Stimulated activated CD4-positive, alpha-beta T cell treated with anti-CD3 and anti-CD28 coated beads, Interleukin-15, amount 100 ng/mL, for 1 hour (primary cell): Measurements from ENCODE around the gene PRDM16.
"Not testable (repeated sequence)": the region's sequence is repeated elsewhere in the genome, so short reads cannot be mapped to it uniquely, and the experiment has no call there.

ENCODE experiments used
- DNase-seq, 2 donors: peaks; one replicate each; pipeline ENCODE4 v3.0.0-alpha.2; 2020; ENCODE audit warnings: low read depth in 1 of 2, low spot score in 1 of 2

PRDM16 gene

DNA sequence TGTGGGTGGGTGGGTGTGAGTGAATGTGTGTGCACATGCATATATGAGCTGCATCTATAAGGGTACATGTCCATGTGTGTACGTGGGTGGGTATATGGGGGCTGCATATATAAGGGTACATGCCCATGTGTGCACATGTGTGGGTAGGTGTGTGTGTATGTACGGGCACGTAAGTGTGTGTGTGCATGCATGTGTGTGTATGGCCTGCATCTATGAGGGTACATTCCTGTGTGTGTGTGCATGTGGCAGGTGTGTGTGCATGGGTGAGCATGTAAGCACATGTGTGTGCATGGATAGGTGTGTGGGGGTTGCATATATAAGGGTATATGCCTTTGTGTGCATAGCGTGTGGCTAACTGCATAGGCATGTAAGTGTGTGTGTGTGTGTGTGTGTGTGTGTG, 204.4 kb downstream of the PRDM16 start:
- no peak for DNase-seq

DNA sequence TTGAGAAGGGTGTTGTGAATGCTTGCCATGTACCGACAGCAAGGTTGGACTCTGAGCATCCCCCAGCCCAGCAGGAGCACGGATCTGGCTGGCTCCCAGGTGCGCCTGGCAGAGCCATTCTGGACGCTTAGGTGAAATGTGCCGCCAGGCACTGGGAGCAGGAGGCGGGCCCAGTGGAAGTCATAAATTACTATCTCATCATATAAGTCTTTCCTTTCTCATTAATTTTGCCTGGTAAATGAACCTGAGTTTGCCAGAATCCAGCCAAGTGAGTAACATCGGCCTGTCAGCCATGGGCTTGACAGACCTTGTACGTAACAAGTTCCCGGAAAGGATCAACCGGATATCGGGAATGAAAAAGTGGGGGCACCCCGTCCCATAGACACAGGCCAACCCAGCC, 206.0 kb downstream of the PRDM16 start:
- DNase-seq: no peak

GRCh38 chr1:3275471-3276340, 206.7 kb downstream of the PRDM16 start:
- no peak for DNase-seq

DNA sequence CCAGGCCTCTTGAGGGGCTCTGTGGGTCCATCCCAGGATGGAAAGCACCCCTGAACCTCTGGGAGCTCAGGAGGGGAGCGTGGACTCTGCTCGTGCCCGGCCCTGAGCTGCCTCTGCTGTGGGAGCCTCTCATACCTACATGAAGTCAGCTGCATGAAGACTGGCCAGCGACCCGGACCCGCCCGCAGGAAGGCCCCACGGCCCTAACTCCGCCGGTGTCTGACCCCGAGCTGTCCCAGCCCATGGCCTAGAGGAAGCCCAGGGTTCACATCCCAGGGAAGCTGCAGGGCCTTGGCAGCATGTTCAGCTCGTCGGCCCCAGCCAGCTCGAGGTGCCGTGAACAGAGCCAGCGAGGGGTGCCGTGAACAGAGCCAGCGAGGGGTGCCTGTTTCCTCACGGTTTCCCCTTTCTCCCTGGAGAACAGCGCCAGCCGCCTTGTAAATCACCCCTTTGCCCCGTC, 207.4 kb downstream of the PRDM16 start:
- no peak for DNase-seq

DNA sequence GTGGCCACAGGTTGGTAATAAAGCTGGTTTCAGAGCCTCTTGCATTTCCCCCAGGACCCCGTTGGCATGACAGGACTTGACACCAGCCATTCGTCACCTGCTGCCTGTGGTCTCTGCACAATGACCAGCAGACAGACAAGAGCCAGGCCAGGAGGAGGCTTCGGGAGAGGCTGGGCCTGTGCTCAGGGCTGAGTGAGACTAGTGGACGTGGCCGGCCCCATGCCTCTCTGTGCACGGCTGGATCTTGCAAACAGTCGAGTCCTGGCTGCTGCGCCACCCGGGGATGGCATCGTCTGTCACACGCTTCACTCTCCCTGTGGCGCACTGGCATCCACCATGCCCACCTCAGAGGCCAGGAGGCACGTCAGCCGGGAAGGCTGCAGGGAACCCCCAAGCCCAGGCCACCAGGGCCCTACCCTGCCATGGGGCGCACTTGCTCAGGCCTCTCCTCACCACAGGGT, 208.0 kb downstream of the PRDM16 start:
- no peak for DNase-seq

DNA sequence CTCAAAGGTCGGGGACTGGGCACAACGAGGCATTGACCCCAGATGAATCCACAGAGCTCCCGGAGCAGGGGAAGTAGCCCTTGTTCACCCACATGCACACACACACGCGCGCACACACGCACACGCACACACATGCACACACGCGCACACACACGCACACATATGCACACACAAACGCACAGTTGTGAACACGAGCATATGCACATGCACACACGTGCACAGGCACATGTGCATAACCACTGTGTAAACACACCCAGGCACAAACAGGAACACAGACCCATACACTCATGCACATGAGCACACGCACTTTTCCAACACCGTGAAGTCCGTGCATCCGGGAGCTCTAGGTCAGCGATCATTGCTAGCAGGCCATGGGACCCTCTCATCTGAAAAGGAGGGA, 208.6 kb downstream of the PRDM16 start:
- no peak for DNase-seq

DNA sequence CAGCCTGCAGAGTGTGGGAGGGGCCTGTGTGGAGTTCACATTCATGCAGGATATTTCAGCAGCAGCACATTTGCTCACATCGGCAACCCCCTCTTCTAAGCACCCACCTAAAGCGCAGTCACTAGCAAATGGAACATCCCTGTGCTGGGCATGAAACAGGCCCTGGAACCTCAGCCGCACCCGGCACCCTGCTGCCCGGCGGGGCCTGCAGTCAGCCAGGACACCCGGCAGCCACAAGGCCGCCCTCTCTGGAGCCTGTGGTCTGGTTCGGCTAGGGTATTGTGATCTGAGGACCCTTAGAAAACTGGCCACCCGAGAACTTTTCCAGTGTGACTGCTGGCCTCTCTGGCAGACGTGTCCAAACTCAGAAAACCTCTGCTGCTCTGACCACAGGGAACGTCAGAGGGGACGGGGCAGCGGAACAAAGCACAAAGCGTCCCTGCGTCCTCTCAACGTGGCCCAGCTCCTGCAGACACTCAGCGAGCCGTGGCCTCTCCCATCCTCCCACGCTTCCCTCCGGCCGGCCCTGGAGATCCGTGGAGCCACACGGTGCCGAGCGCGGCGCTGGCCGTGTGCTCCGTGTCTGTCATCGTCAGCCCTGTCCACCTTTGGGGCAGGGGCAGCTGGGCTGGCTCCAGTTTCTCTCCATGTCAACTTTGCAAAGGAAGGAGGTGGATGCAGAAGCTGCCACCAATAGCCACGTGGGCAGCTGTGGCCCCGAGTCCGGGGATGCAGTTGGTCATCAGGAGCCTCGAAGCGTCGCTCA, 209.6 kb downstream of the PRDM16 start:
- no peak for DNase-seq

GRCh38 chr1:3279182-3279470, 210.1 kb downstream of the PRDM16 start:
- DNase-seq: no peak

DNA sequence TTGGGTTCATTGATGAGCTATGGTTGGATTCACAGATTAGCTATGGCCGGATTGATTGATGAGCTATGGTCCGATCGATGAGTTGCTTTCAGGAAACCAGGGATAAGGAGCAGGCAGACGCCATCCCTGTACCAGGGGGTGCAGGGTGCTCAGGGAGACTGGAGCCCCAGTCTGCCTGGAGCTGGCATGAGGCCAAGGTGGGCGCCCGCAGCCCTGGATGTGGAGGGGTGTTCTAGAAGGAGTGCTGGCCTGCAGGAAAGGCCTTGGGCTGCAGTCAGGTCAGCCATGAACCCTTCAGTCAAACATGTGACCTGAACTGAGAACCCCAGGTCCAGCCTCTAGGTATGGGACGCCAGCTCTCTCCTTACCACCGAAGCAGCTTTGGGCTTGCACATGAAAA, 212.7 kb downstream of the PRDM16 start:
- no peak for DNase-seq

GRCh38 chr1:3282186-3282585, 213.2 kb downstream of the PRDM16 start:
- DNase-seq: no peak

DNA sequence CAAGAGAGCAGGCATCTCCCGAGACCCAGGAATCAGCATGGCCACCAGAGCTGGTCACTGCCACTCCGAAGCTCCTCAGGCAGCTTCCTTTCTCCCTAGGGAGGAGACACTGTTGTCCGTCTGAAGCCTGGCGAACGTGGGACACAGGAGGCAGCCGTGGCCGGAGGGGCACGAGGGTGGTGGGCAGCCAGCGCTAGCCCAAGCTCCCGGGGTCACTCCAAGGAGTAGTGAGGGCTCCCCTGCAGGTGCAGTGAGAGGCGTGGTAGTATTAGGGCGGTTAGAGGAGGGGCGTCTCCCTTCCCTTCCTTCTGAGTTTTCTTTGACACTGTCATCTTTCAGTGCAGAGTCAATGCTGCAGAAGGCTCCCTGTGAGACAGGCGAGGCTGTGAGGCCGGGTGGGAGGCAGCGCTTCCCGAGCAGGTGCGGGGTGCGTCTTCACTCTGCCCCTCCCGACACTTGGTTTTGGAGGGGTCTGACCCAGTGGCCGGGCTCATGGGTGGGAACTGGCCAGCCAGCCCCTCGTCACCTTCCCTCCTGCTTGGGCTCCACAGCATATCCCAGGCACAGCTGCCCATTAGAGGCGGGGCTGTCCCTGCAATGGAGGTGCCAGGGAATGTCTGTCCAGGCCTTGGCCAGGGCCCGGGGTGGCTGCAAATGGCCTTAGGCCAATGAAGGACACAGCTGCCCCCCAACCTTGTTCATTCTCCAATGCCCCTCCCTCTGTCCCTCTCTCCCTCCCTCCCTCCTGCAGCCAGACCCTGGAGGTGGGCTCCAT, 213.8 kb downstream of the PRDM16 start:
- no peak for DNase-seq

DNA sequence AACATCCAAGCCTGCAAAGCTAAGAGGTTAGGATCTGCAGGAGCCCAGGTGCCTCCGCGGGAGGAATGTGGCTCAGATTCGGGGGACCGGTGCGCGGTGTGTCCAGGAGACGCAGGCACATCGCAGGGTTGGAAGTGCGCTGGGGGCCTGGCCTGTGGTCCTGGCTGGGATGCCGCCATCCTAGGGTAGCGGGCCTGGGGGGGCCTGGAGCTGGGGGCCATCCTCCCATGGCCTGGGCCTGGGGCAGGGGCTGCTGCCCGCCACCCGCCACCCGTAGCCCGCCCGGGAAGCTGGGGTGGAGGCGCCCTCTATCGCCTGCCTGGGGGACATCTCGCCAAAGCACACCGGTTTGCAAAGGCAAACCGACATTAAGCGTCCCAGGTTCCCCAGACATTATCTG, 214.8 kb downstream of the PRDM16 start:
- no peak for DNase-seq

DNA sequence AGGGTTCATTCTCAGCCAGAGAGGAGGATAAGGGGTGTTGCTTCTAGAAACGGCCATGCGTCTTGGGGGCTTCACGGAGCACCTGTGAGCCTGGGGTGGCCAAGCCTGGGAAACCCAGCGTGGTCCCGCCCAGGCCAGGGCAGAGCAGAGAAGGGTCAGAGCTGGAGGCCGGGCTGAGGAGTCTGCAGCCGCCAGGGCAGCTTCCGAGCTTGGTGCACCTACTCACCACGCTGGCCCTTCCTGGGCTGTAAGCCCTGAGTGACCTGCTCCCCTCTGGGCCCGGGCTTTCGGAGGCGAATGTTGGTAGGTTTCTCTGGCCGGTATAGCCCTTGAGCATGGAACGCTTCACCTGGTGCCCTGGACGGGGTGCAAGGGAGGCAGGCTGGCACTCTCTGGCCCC, 215.7 kb downstream of the PRDM16 start:
- no peak for DNase-seq

- no peak for DNase-seq
Observed at GRCh38 chr1:3285106-3285740, 216.2 kb downstream of the PRDM16 start.

DNA sequence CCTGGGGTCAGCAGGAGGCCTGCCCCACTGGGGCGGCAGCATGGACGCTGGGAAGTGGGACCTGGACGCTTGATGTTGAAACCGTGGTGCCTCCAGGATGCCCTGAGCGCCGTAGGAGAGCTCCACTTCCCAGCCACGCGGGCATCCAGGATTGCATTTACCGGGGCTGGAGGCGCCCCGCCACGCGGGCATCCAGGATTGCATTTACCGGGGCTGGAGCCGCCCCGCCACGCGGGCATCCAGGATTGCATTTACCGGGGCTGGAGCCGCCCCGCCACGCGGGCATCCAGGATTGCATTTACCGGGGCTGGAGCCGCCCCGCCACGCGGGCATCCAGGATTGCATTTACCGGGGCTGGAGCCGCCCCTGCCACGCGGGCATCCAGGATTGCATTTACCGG, 218.1 kb downstream of the PRDM16 start:
- not testable (repeated sequence) for DNase-seq

DNA sequence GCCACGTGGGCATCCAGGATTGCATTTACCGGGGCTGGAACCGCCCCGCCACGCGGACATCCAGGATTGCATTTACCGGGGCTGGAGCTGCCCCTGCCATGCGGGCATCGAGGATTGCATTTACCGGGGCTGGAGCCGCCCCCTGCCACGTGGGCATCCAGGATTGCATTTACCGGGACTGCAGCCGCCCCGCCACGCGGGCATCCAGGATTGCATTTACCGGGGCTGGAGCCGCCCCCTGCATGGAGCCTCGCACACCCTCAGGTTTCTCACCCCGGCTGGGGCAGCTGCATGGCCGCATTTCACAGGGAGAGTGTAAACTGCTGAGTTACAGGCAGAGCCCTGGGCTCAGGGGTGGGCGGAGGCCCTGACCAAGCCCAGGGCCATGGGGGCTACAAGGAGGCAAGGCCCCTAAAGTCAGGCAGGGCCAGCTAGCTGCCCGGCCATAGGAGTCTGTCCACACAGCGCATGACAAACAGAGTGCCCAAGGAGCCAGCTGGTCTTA, 218.7 kb downstream of the PRDM16 start:
- DNase-seq: no peak

GRCh38 chr1:3289502-3289901, 220.5 kb downstream of the PRDM16 start:
- no peak for DNase-seq

GRCh38 chr1:3290438-3290837, 221.4 kb downstream of the PRDM16 start:
- no peak for DNase-seq

- no peak for DNase-seq
Observed at GRCh38 chr1:3290915-3291314, 221.9 kb downstream of the PRDM16 start.

DNA sequence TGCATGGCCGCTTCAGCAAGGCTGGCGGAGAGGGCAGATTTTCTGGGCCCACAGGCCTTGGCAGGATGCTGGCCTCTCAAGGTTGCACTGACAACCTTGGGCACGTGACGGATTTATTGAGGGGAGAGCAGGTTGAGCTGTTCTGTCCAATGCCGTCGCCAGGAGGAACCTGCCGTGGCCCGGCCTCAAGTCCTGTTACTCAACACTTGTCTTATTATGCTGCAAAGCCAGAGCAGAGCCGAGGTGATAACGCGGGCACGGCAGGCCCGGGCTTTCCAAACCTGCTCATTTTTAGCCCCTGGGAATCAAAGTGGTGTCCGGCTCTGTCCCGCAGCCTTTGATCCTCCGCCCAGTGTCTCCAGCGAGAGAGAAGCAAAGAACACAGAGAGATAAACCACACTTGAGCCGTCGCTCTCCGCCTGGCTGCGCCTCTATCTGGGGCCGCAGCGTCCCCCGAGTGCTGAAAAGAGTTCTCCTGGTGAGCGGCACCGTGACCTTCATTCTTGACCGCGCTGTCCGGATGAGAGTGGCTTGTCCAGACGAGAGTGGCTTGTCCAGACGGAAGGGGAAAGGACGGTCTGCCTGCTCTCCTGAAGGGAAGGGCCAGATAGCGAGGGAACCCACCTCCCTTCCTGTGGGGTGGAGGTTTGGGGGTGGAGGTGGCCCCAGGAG, 223.2 kb downstream of the PRDM16 start:
- no peak for DNase-seq
